Activated B cell treated with CpG ODN at 0.5 μM for 24 hours (primary cell): ENCODE results near the gene NFATC4. TPM values are rescaled to one million over a fixed set of nuclear protein-coding genes. Genes with fewer than 3 reads are reported as not detected.

ENCODE experiments used
- ATAC-seq: fragments of 200-7000 bp; cut with Tn5 transposase; one replicate; pipeline ENCODE4 v1.10.0; 2021; ENCODE audit warnings: low read depth, mild to moderate bottlenecking, moderate library complexity
- CTCF ChIA-PET: fragments of 350-600 bp; sonication (Branson Sonifier 250); formaldehyde crosslinking; loops from one replicate; lab custom pipeline; 2021; ENCODE audit warnings: antibody characterized with exemption; lab: Charles Lee
- POLR2A ChIA-PET: fragments of 350-600 bp; sonication (Branson Sonifier 250); formaldehyde crosslinking; loops from one replicate; lab custom pipeline; 2021; ENCODE audit warnings: antibody characterized with exemption; lab: Charles Lee
- DNase-seq: peaks from one replicate; pipeline ENCODE4 v3.0.0; 2022
- H3K27ac Mint-ChIP-seq: one replicate; pipeline ENCODE4 v1.8.0; 2020; ENCODE audit warnings: mixed read lengths
- H3K27me3 Mint-ChIP-seq: one replicate; pipeline ENCODE4 v1.8.0; 2021; ENCODE audit warnings: mixed read lengths
- H3K36me3 Mint-ChIP-seq: one replicate; pipeline ENCODE4 v1.8.0; 2021; ENCODE audit warnings: low read depth, mixed read lengths
- H3K4me1 Mint-ChIP-seq: one replicate; pipeline ENCODE4 v1.8.0; 2021; ENCODE audit warnings: mixed read lengths
- H3K4me3 Mint-ChIP-seq: one replicate; pipeline ENCODE4 v1.8.0; 2020; ENCODE audit warnings: mild to moderate bottlenecking, mixed read lengths
- H3K9me3 Mint-ChIP-seq: one replicate; pipeline ENCODE4 v1.8.0; 2020; ENCODE audit warnings: mixed read lengths
- CTCF ChIP-seq: fragments of 200-600 bp; IDR thresholded peaks from one replicate; pipeline ENCODE4 v1.8.0; 2022; ENCODE audit warnings: antibody characterized with exemption, mild to moderate bottlenecking
- intact Hi-C: fragments of 100-400 bp; cut with micrococcal nuclease; formaldehyde crosslinking; loops from one replicate; pipeline ENCODE4 v1.15.1; 2024
- total RNA-seq: library from RNA; stranded (reverse); gene quantifications from 2 replicates; pipeline ENCODE4 v1.2.3, GENCODE V29; 2022

NFATC4 gene
- total RNA-seq, 1 donor from 2014 or later = 9.4 TPM

GRCh38 chr14:24389226-24389848 lies 21.4 kb downstream of the NFATC4 start:
- peaks cover 31% of the 10 kb centered on the region for H3K27me3 Mint-ChIP-seq
- POLR2A ChIA-PET = no interaction called here
- CTCF ChIA-PET = interaction anchor here (1.1 kb wide), 1 partner anchor 19 kb away, joined by 3 read pairs; no protein-coding TSS in a partner anchor
- TF ChIP-seq CTCF = no peak
- no peak overlapping the region for H3K4me3 Mint-ChIP-seq
- no peak overlapping the region for H3K27ac Mint-ChIP-seq
- H3K4me1 Mint-ChIP-seq = no peaks in the 10 kb centered on the region
- no peak for DNase-seq
- intact Hi-C loops = no loop called here
- H3K9me3 Mint-ChIP-seq = no peaks in the 10 kb centered on the region
- no peak for ATAC-seq
- H3K36me3 Mint-ChIP-seq = no peaks in the 10 kb centered on the region

GRCh38 chr14:24390701-24391468 lies 22.9 kb downstream of the NFATC4 start:
- intact Hi-C loops = no loop called here
- no peak for TF ChIP-seq CTCF
- Mint-ChIP-seq H3K27ac (no peak overlapping the region), H3K4me3 (no peak overlapping the region), H3K4me1 (no peaks in the 10 kb centered on the region), H3K36me3 (no peaks in the 10 kb centered on the region), H3K27me3 (peaks cover 27% of the 10 kb centered on the region), H3K9me3 (no peaks in the 10 kb centered on the region)
- ATAC-seq (no peak), DNase-seq (no peak)
- ChIA-PET CTCF (no interaction called here), POLR2A (no interaction called here)

GRCh38 chr14:24392325-24393091 lies 24.5 kb downstream of the NFATC4 start:
- Mint-ChIP-seq H3K9me3 (no peaks in the 10 kb centered on the region), H3K36me3 (no peaks in the 10 kb centered on the region), H3K27me3 (peaks cover 23% of the 10 kb centered on the region), H3K4me3 (no peak overlapping the region), H3K4me1 (peaks cover under 1% of the 10 kb centered on the region), H3K27ac (no peak overlapping the region)
- intact Hi-C loops = no loop called here
- POLR2A ChIA-PET = no interaction called here
- ATAC-seq (no peak), DNase-seq (no peak)
- TF ChIP-seq CTCF = no peak
- CTCF ChIA-PET = no interaction called here

GRCh38 chr14:24394275-24394674 lies 26.3 kb downstream of the NFATC4 start:
- CTCF ChIA-PET = no interaction called here
- no peak overlapping the region for H3K4me3 Mint-ChIP-seq
- H3K27ac Mint-ChIP-seq = no peak overlapping the region
- no peak for ATAC-seq
- peaks cover 4% of the 10 kb centered on the region for H3K4me1 Mint-ChIP-seq
- TF ChIP-seq CTCF = no peak
- H3K9me3 Mint-ChIP-seq = no peaks in the 10 kb centered on the region
- DNase-seq = no peak
- no peaks in the 10 kb centered on the region for H3K36me3 Mint-ChIP-seq
- H3K27me3 Mint-ChIP-seq = peaks cover 15% of the 10 kb centered on the region
- POLR2A ChIA-PET = no interaction called here
- intact Hi-C loops = no loop called here
